Erythroblast (primary cell): ENCODE data around the gene HS3ST6.

Experiments used
- GATA1 ChIP-seq: IDR thresholded peaks from 2 replicates; pipeline ENCODE4 v1.6.1; 2011; ENCODE audit warnings: low read depth, mild to moderate bottlenecking, control low read depth, low read length, moderate library complexity
- POLR2A ChIP-seq: IDR thresholded peaks from 2 replicates; pipeline ENCODE4 v1.6.1; 2011; ENCODE audit warnings: mild to moderate bottlenecking, low read length

DNA sequence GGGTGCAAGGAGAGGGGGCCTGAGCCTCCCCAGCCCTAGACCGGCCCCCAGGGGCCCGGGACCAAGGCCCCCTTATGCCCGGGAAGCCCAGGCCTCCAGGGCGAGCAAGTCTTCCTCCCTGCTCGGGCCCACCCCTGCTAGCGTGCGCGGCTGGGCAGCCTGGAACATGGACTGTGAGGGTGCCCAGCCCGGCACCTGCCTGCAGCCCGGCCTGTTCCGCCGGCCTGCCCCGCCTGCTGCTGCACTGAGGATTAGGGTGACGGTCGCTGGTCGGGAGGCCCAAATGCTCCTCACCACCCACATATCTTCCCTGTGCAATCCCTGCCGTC is 6.0 kb downstream of the HS3ST6 start:
- TF ChIP-seq POLR2A (no peak), GATA1 (no peak)
